RWPE2 (cell line): ENCODE data around the gene MMS22L.

Experiments
- ATAC-seq: fragments of 200-7000 bp; cut with Tn5 transposase; 3 replicates; pipeline ENCODE4 v1.9.1; 2021; ENCODE audit warnings: low read depth
- DNase-seq: peaks from one replicate; pipeline ENCODE4 v3.0.0-alpha.2; 2020; ENCODE audit warnings: low spot score
- H3K27ac ChIP-seq: fragments of 450-650 bp; 2 replicates; pipeline ENCODE4 v1.5.1; 2017; ENCODE audit warnings: mild to moderate bottlenecking; ENCODE audit not compliant: poor library complexity, severe bottlenecking
- H3K27me3 ChIP-seq: fragments of 250-450 bp; sonication (Bioruptor Pico); 2 replicates; pipeline ENCODE4 v1.5.1; 2021; ENCODE audit warnings: mild to moderate bottlenecking, moderate library complexity; ENCODE audit not compliant: insufficient read depth, poor library complexity, severe bottlenecking
- H3K36me3 ChIP-seq: fragments of 250-450 bp; sonication (Bioruptor Pico); 2 replicates; pipeline ENCODE4 v1.5.1; 2020; ENCODE audit warnings: low read depth, mild to moderate bottlenecking, moderate library complexity
- H3K4me1 ChIP-seq: fragments of 250-450 bp; sonication (Bioruptor Pico); 2 replicates; pipeline ENCODE4 v1.5.1; 2021; ENCODE audit warnings: mild to moderate bottlenecking, moderate library complexity; ENCODE audit not compliant: insufficient read depth, poor library complexity, severe bottlenecking
- H3K4me3 ChIP-seq: fragments of 250-450 bp; sonication (Bioruptor Pico); 2 replicates; pipeline ENCODE4 v1.5.1; 2021; ENCODE audit warnings: mild to moderate bottlenecking, moderate library complexity; ENCODE audit not compliant: severe bottlenecking
- H3K9me3 ChIP-seq: fragments of 250-450 bp; sonication (Bioruptor Pico); 2 replicates; pipeline ENCODE4 v1.5.1; 2021; ENCODE audit warnings: mild to moderate bottlenecking, moderate library complexity; ENCODE audit not compliant: severe bottlenecking
- CTCF ChIP-seq: fragments of 450-650 bp; IDR thresholded peaks from one replicate; pipeline ENCODE4 v1.5.1; 2017; ENCODE audit warnings: mild to moderate bottlenecking, moderate library complexity; ENCODE audit not compliant: poor library complexity, severe bottlenecking

MMS22L gene

GRCh38 chr6:97154015-97154414, 129.0 kb downstream of the MMS22L start:
- DNase-seq (no peak), ATAC-seq (no peak)
- no peak overlapping the region for H3K4me3 ChIP-seq
- peaks cover 46% of the 10 kb centered on the region for H3K36me3 ChIP-seq
- no peak for TF ChIP-seq CTCF
- H3K27ac ChIP-seq, result no peak overlapping the region
- H3K27me3 ChIP-seq, result no peaks in the 10 kb centered on the region
- H3K4me1 ChIP-seq, result no peaks in the 10 kb centered on the region
- H3K9me3 ChIP-seq, result no peaks in the 10 kb centered on the region

- Histone ChIP-seq H3K4me3 (no peak overlapping the region), H3K36me3 (peaks cover 58% of the 10 kb centered on the region), H3K9me3 (no peaks in the 10 kb centered on the region), H3K27ac (no peak overlapping the region), H3K27me3 (no peaks in the 10 kb centered on the region), H3K4me1 (no peaks in the 10 kb centered on the region)
- ATAC-seq, result no peak
- no peak for TF ChIP-seq CTCF
- no peak for DNase-seq
These were observed 131.4 kb downstream of the MMS22L start for GRCh38 chr6:97151601-97152000.

GRCh38 chr6:97150932-97151331, 132.1 kb downstream of the MMS22L start:
- Histone ChIP-seq H3K27me3 (no peaks in the 10 kb centered on the region), H3K36me3 (peaks cover 58% of the 10 kb centered on the region), H3K4me1 (no peaks in the 10 kb centered on the region), H3K9me3 (no peaks in the 10 kb centered on the region), H3K27ac (no peak overlapping the region), H3K4me3 (no peak overlapping the region)
- TF ChIP-seq CTCF, result no peak
- DNase-seq (no peak), ATAC-seq (peak; percentile 48; the same call in 2 of the 3 replicates)

GRCh38 chr6:97147421-97147820, 135.6 kb downstream of the MMS22L start:
- Histone ChIP-seq H3K27me3 (no peaks in the 10 kb centered on the region), H3K4me3 (no peak overlapping the region), H3K9me3 (no peaks in the 10 kb centered on the region), H3K27ac (no peak overlapping the region), H3K4me1 (no peaks in the 10 kb centered on the region), H3K36me3 (peaks cover 54% of the 10 kb centered on the region)
- no peak for TF ChIP-seq CTCF
- DNase-seq (no peak), ATAC-seq (no peak)

- Histone ChIP-seq H3K4me1 (no peaks in the 10 kb centered on the region), H3K9me3 (no peaks in the 10 kb centered on the region), H3K4me3 (no peak overlapping the region), H3K27ac (no peak overlapping the region), H3K36me3 (peaks cover 42% of the 10 kb centered on the region), H3K27me3 (no peaks in the 10 kb centered on the region)
- no peak for ATAC-seq
- no peak for DNase-seq
- TF ChIP-seq CTCF, result no peak
These were observed 137.3 kb downstream of the MMS22L start for GRCh38 chr6:97145691-97146090.
